Duodenal mucosa (tissue), 2 donors: Measurements from ENCODE around the gene SCMH1.

Experiments
- H3K27ac ChIP-seq: one replicate; pipeline ENCODE4 v1.7.0; 2013; ENCODE audit warnings: low read depth, low read length
- H3K27me3 ChIP-seq, 2 donors: one replicate each; pipeline ENCODE4 v1.7.0; 2013; ENCODE audit warnings: low read length in 2 of 2, control low read depth in 1 of 2; ENCODE audit not compliant: insufficient read depth in 2 of 2, control insufficient read depth in 1 of 2
- H3K36me3 ChIP-seq, 2 donors: one replicate each; pipeline ENCODE4 v1.7.0; 2013; ENCODE audit warnings: low read length in 2 of 2, control low read depth in 1 of 2; ENCODE audit not compliant: insufficient read depth in 2 of 2, control insufficient read depth in 1 of 2
- H3K4me1 ChIP-seq, 2 donors: one replicate each; pipeline ENCODE4 v1.7.0; 2013; ENCODE audit warnings: low read length in 2 of 2, control low read depth in 1 of 2; ENCODE audit not compliant: insufficient read depth in 2 of 2, control insufficient read depth in 1 of 2
- H3K4me3 ChIP-seq, 2 donors: one replicate each; pipeline ENCODE4 v1.7.0; 2013; ENCODE audit warnings: low read length in 2 of 2, low read depth in 1 of 2
- H3K9ac ChIP-seq, 2 donors: one replicate each; pipeline ENCODE4 v1.7.0; 2013; ENCODE audit warnings: low read length in 2 of 2, low read depth in 1 of 2
- H3K9me3 ChIP-seq, 2 donors: one replicate each; pipeline ENCODE4 v1.7.0; 2013; ENCODE audit warnings: low read length in 2 of 2, control low read depth in 1 of 2; ENCODE audit not compliant: control insufficient read depth in 1 of 2

The SCMH1 gene

GRCh38 chr1:41241749-41242341 is at the start of gene SCMH1:
SCMH1 (minus strand) TSS chr1:41242306; CDS start chr1:41186133, 56,173 bp downstream.
- Histone ChIP-seq H3K9ac (peak within 1 kb of the TSS; percentile 67 to 73), H3K27me3 (no peaks in the 10 kb centered on the region), H3K27ac (peak within 1 kb of the TSS; percentile 72), H3K4me1 (peaks cover 21 to 24% of the 10 kb centered on the region in 2 donors), H3K36me3 (no peaks in the 10 kb centered on the region), H3K4me3 (peak within 1 kb of the TSS; percentile 73 to 74), H3K9me3 (no peaks in the 10 kb centered on the region)

GRCh38 chr1:41291195-41291594 is 49.1 kb upstream of the SCMH1 start:
- Histone ChIP-seq H3K9me3 (no peaks in the 10 kb centered on the region), H3K9ac (no peak overlapping the region), H3K27ac (no peak overlapping the region), H3K27me3 (peaks cover 8 to 17% of the 10 kb centered on the region in 2 donors), H3K4me3 (no peak overlapping the region), H3K4me1 (no peaks in the 10 kb centered on the region), H3K36me3 (no peaks in the 10 kb centered on the region)

- Histone ChIP-seq H3K4me3 (no peak overlapping the region), H3K9ac (no peak overlapping the region), H3K4me1 (no peaks in the 10 kb centered on the region), H3K27ac (no peak overlapping the region), H3K36me3 (no peaks in the 10 kb centered on the region), H3K9me3 (no peaks in the 10 kb centered on the region), H3K27me3 (peaks cover 12 to 29% of the 10 kb centered on the region in 2 donors)
These were observed 47.1 kb upstream of the SCMH1 start for GRCh38 chr1:41289196-41289595.

GRCh38 chr1:41286992-41287391 is 44.9 kb upstream of the SCMH1 start:
- Histone ChIP-seq H3K27me3 (peaks cover 12 to 43% of the 10 kb centered on the region in 2 donors), H3K4me3 (no peak overlapping the region)

GRCh38 chr1:41286486-41286885 is 44.4 kb upstream of the SCMH1 start:
- Histone ChIP-seq H3K36me3 (no peaks in the 10 kb centered on the region), H3K4me1 (no peaks in the 10 kb centered on the region), H3K9ac (no peak overlapping the region), H3K27ac (no peak overlapping the region), H3K4me3 (no peak overlapping the region), H3K9me3 (no peaks in the 10 kb centered on the region), H3K27me3 (peaks cover 12 to 43% of the 10 kb centered on the region in 2 donors)

More at GRCh38 chr1:41286992-41287391, 44.9 kb upstream of the SCMH1 start:
- Histone ChIP-seq H3K9me3 (no peaks in the 10 kb centered on the region), H3K27ac (no peak overlapping the region), H3K36me3 (no peaks in the 10 kb centered on the region), H3K9ac (no peak overlapping the region), H3K4me1 (no peaks in the 10 kb centered on the region)

GRCh38 chr1:41285818-41286217 is 43.7 kb upstream of the SCMH1 start:
- Histone ChIP-seq H3K36me3 (no peaks in the 10 kb centered on the region), H3K4me3 (no peak overlapping the region), H3K9ac (no peak overlapping the region), H3K4me1 (no peaks in the 10 kb centered on the region), H3K9me3 (no peaks in the 10 kb centered on the region), H3K27me3 (peaks cover 11 to 43% of the 10 kb centered on the region in 2 donors), H3K27ac (no peak overlapping the region)

- H3K4me1 ChIP-seq: no peaks in the 10 kb centered on the region
- no peaks in the 10 kb centered on the region for H3K36me3 ChIP-seq
- H3K9me3 ChIP-seq: no peaks in the 10 kb centered on the region
- H3K9ac ChIP-seq: no peak overlapping the region
- peaks cover 12 to 38% of the 10 kb centered on the region in 2 donors for H3K27me3 ChIP-seq
- no peak overlapping the region for H3K27ac ChIP-seq
- H3K4me3 ChIP-seq: no peak overlapping the region
These were observed 42.0 kb upstream of the SCMH1 start for GRCh38 chr1:41284121-41284520.

GRCh38 chr1:41282679-41283317 is 40.7 kb upstream of the SCMH1 start:
- H3K27me3 ChIP-seq: peaks cover 12 to 33% of the 10 kb centered on the region in 2 donors
- no peak overlapping the region for H3K4me3 ChIP-seq
- H3K9ac ChIP-seq: no peak overlapping the region
- no peaks in the 10 kb centered on the region for H3K9me3 ChIP-seq
- no peaks in the 10 kb centered on the region for H3K36me3 ChIP-seq
- H3K27ac ChIP-seq: no peak overlapping the region
- H3K4me1 ChIP-seq: no peaks in the 10 kb centered on the region

- no peaks in the 10 kb centered on the region for H3K4me1 ChIP-seq
- no peak overlapping the region for H3K4me3 ChIP-seq
- H3K27ac ChIP-seq: no peak overlapping the region
- H3K27me3 ChIP-seq: peaks cover 12 to 27% of the 10 kb centered on the region in 2 donors
- H3K9me3 ChIP-seq: no peaks in the 10 kb centered on the region
- no peaks in the 10 kb centered on the region for H3K36me3 ChIP-seq
- no peak overlapping the region for H3K9ac ChIP-seq
These were observed 39.2 kb upstream of the SCMH1 start for GRCh38 chr1:41281334-41281733.

- Histone ChIP-seq H3K27ac (no peak overlapping the region), H3K9ac (no peak overlapping the region), H3K4me3 (no peak overlapping the region), H3K4me1 (no peaks in the 10 kb centered on the region), H3K36me3 (no peaks in the 10 kb centered on the region), H3K27me3 (peaks cover 7 to 21% of the 10 kb centered on the region in 2 donors), H3K9me3 (no peaks in the 10 kb centered on the region)
These were observed 38.3 kb upstream of the SCMH1 start for GRCh38 chr1:41280202-41281032.
